Gastrocnemius medialis (tissue), 4 donors: ENCODE results near the gene ATAD3A. TPM values are rescaled to one million over a fixed set of nuclear protein-coding genes. Genes with fewer than 3 reads are reported as not detected.

Experiments used
- ATAC-seq, 2 donors: fragments of 150-250 bp; one replicate each; pipeline ENCODE4 v1.9.1; 2016
- DNase-seq, 2 donors: peaks; one replicate each; pipeline ENCODE4 v3.0.0-alpha.2; 2019
- H3K27ac ChIP-seq, 4 donors: fragments of 200-600 bp; sonication (generic); 1 replicate in 1 of 4; 2 replicates in 3 of 4; pipeline ENCODE4 v1.5.1; 2016 to 2018; ENCODE audit warnings: mild to moderate bottlenecking in 2 of 4, moderate library complexity in 1 of 4
- H3K27me3 ChIP-seq, 3 donors: fragments of 200-600 bp; sonication (generic) in 2 of 3; 1 replicate in 1 of 3; 2 replicates in 2 of 3; pipeline versions ENCODE4 v1.5.1 to v1.6.0; 2016 to 2019; ENCODE audit warnings: mild to moderate bottlenecking in 1 of 3, moderate library complexity in 1 of 3
- H3K36me3 ChIP-seq, 2 donors: fragments of 200-600 bp; sonication (generic) in 1 of 2; one replicate each; pipeline ENCODE4 v1.5.1; 2017 to 2018
- H3K4me1 ChIP-seq, 2 donors: fragments of 200-600 bp; sonication (generic) in 1 of 2; one replicate each; pipeline ENCODE4 v1.5.1; 2016 to 2017; ENCODE audit warnings: mild to moderate bottlenecking in 2 of 2
- H3K4me3 ChIP-seq, 4 donors: fragments of 200-600 bp; sonication (generic) in 3 of 4; 1 replicate in 1 of 4; 2 replicates in 3 of 4; pipeline ENCODE4 v1.5.1; 2016 to 2019; ENCODE audit warnings: mild to moderate bottlenecking in 2 of 4
- H3K9me3 ChIP-seq, 3 donors: fragments of 200-600 bp; sonication (generic) in 2 of 3; 1 replicate in 1 of 3; 2 replicates in 2 of 3; pipeline ENCODE4 v1.5.1; 2016 to 2019
- CTCF ChIP-seq, 5 experiments: fragments of 450-650 bp in 3 of 5; fragments of 200-600 bp in 2 of 5; sonication (generic) in 2 of 5; IDR thresholded peaks in 4 of 5; conservative IDR thresholded peaks in 1 of 5; 1 replicate in 4 of 5; 2 replicates in 1 of 5; pipeline ENCODE4 v1.5.1; 2016 to 2019; ENCODE audit warnings: antibody characterized with exemption in 5 of 5, mild to moderate bottlenecking in 3 of 5, moderate library complexity in 3 of 5
- POLR2A ChIP-seq, 2 donors: fragments of 450-650 bp; IDR thresholded peaks; one replicate each; pipeline ENCODE4 v1.6.1; 2017; ENCODE audit warnings: antibody characterized with exemption in 2 of 2, mild to moderate bottlenecking in 2 of 2, moderate library complexity in 2 of 2
- in situ Hi-C, 4 donors: fragments of 200-750 bp; cut with MboI; loops; one replicate each; pipeline versions ENCODE4 v1.15.0 to v1.8.0; 2017; ENCODE audit warnings: low sequenced_read_pairs in 4 of 4
- intact Hi-C: fragments of 100-400 bp; cut with DNase I; formaldehyde crosslinking; loops from one replicate; pipeline ENCODE4 v1.15.1; 2023; ENCODE audit warnings: low total_unique reads
- total RNA-seq, 4 donors: library from RNA; depleted of rRNA; stranded (reverse); fragments of >200 nt; gene quantifications; one replicate each; pipeline versions ENCODE4 v1.1.0 to v1.2.3, GENCODE V29; 2016

Gene ATAD3A
- total RNA-seq, 4 donors from 2014 or later: 22.9 to 47.9 (median 35.6) TPM

- Histone ChIP-seq H3K27me3 (no peaks in the 10 kb centered on the region), H3K36me3 (peaks cover 0 to 10% of the 10 kb centered on the region in 2 donors), H3K4me3 (no peak overlapping the region), H3K4me1 (peaks cover 13 to 39% of the 10 kb centered on the region in 2 donors), H3K9me3 (no peaks in the 10 kb centered on the region), H3K27ac (peak overlapping the region in 1 of 4 donors; percentile 90)
- ATAC-seq (no peak), DNase-seq (no peak)
- intact Hi-C loops: no loop called here
- TF ChIP-seq CTCF (IDR thresholded peaks at IDR 0.05 in 4 of 5, conservative IDR thresholded peaks at IDR 0.05 in 1 of 5): no peak
- TF ChIP-seq POLR2A (IDR thresholded peaks at IDR 0.05): no peak
- in situ Hi-C loops: no loop called here
Observed at GRCh38 chr1:1547011-1547410, 35.0 kb downstream of the ATAD3A start.

GRCh38 chr1:1547476-1547875, 35.5 kb downstream of the ATAD3A start:
- no peak overlapping the region for H3K4me3 ChIP-seq
- no peaks in the 10 kb centered on the region for H3K27me3 ChIP-seq
- intact Hi-C loops (no loop called here), in situ Hi-C loops (no loop called here)
- DNase-seq (no peak), ATAC-seq (no peak)
- H3K4me1 ChIP-seq: peaks cover 13 to 43% of the 10 kb centered on the region in 2 donors
- no peaks in the 10 kb centered on the region for H3K9me3 ChIP-seq
- TF ChIP-seq CTCF (IDR thresholded peaks at IDR 0.05 in 4 of 5, conservative IDR thresholded peaks at IDR 0.05 in 1 of 5) (no peak), POLR2A (IDR thresholded peaks at IDR 0.05) (no peak)
- H3K36me3 ChIP-seq: peaks cover 0 to 9% of the 10 kb centered on the region in 2 donors
- peak overlapping the region in 2 of 4 donors; percentile 5 to 90 for H3K27ac ChIP-seq

GRCh38 chr1:1548591-1548990, 36.6 kb downstream of the ATAD3A start:
- H3K27ac ChIP-seq: peak overlapping the region in 1 of 4 donors; percentile 90
- in situ Hi-C loops: no loop called here
- ATAC-seq: no peak

GRCh38 chr1:1550087-1550486, 38.1 kb downstream of the ATAD3A start:
- Histone ChIP-seq H3K36me3 (no peaks in the 10 kb centered on the region), H3K27ac (peak overlapping the region; percentile 45 to 90 (median 68)), H3K27me3 (no peaks in the 10 kb centered on the region), H3K9me3 (no peaks in the 10 kb centered on the region), H3K4me1 (peaks cover 33 to 43% of the 10 kb centered on the region in 2 donors), H3K4me3 (no peak overlapping the region)
- intact Hi-C loops: no loop called here
- TF ChIP-seq CTCF (IDR thresholded peaks at IDR 0.05 in 4 of 5, conservative IDR thresholded peaks at IDR 0.05 in 1 of 5) (no peak), POLR2A (IDR thresholded peaks at IDR 0.05) (no peak)
- no peak for ATAC-seq
- no peak for DNase-seq
- in situ Hi-C loops: no loop called here

More at GRCh38 chr1:1548591-1548990, 36.6 kb downstream of the ATAD3A start:
- H3K9me3 ChIP-seq: no peaks in the 10 kb centered on the region
- H3K4me1 ChIP-seq: peaks cover 19 to 36% of the 10 kb centered on the region in 2 donors
- TF ChIP-seq POLR2A (IDR thresholded peaks at IDR 0.05) (no peak), CTCF (IDR thresholded peaks at IDR 0.05 in 4 of 5, conservative IDR thresholded peaks at IDR 0.05 in 1 of 5) (no peak)
- no peaks in the 10 kb centered on the region for H3K27me3 ChIP-seq
- intact Hi-C loops: no loop called here
- DNase-seq: no peak
- peaks cover 0 to 3% of the 10 kb centered on the region in 2 donors for H3K36me3 ChIP-seq
- no peak overlapping the region for H3K4me3 ChIP-seq
